Psoas muscle (tissue), 8 donors: Measurements from ENCODE around the gene CARMIL1. TPM values are rescaled to one million over a fixed set of nuclear protein-coding genes. Genes with fewer than 3 reads are reported as not detected.

Experiments used
- ATAC-seq, 4 donors: fragments of 200-7000 bp; cut with Tn5 transposase; one replicate each; pipeline ENCODE4 v1.9.1; 2020; ENCODE audit warnings: moderate library complexity in 3 of 4, mild to moderate bottlenecking in 2 of 4
- DNase-seq, 2 donors: peaks; one replicate each; pipeline ENCODE4 v3.0.0-alpha.2; 2020
- H3K27ac ChIP-seq: fragments of 200-600 bp; one replicate; pipeline ENCODE4 v1.8.0; 2022
- H3K27me3 ChIP-seq, 3 donors: fragments of 200-600 bp in 1 of 3; one replicate each; pipeline versions ENCODE4 v1.6.1 to v1.8.0; 2013 to 2022; ENCODE audit warnings: low read length in 2 of 3, mild to moderate bottlenecking in 2 of 3, moderate library complexity in 1 of 3; ENCODE audit not compliant: insufficient read depth in 3 of 3
- H3K36me3 ChIP-seq, 2 donors: fragments of 200-600 bp in 1 of 2; one replicate each; pipeline versions ENCODE4 v1.6.1 to v1.8.0; 2013 to 2022; ENCODE audit warnings: low read depth in 1 of 2, mild to moderate bottlenecking in 1 of 2, moderate library complexity in 1 of 2; ENCODE audit not compliant: insufficient read depth in 1 of 2
- H3K4me1 ChIP-seq: fragments of 200-600 bp; one replicate; pipeline ENCODE4 v1.8.0; 2022
- H3K4me3 ChIP-seq: fragments of 200-600 bp; one replicate; pipeline ENCODE4 v1.8.0; 2022; ENCODE audit warnings: mild to moderate bottlenecking
- H3K9me3 ChIP-seq: fragments of 200-600 bp; one replicate; pipeline ENCODE4 v1.8.0; 2022
- WGBS, 3 donors: extraction: QIAGEN DNeasy Blood & Tissue Kit; methylation state at CpG; one replicate each; pipeline versions ENCODE4 v1.1.6 to v1.1.7; 2013; 5-methylcytosine and 5-hydroxymethylcytosine counted together
- intact Hi-C, 2 donors: fragments of 100-400 bp; cut with DNase I; formaldehyde crosslinking; loops; one replicate each; pipeline versions ENCODE4 v1.11.0 to v1.14.2; 2022
- polyA plus RNA-seq, 3 donors: library from polyadenylated mRNA; stranded (reverse); fragments of 200-250 nt; gene quantifications; one replicate each; pipeline ENCODE4 v1.2.3, GENCODE V29; 2013
- total RNA-seq, 4 donors: library from RNA; stranded (reverse); fragmentation: NEBNext Ultra II Directional in 2 of 4; extraction: Animal tissue kit (Norgen Biotek cat#: 25700) in 2 of 4; gene quantifications; one replicate each; pipeline versions ENCODE4 v1.2.1 to v1.2.4, GENCODE V29; 2021 to 2023
- TF ChIP-seq, protein P1 (sequence below): fragments of 200-600 bp; IDR thresholded peaks from one replicate; pipeline ENCODE4 v1.8.0; 2022; ENCODE audit warnings: antibody characterized with exemption
- donor health status: healthy with polysubstance abuse.
- donor health status: DM: no; HTN: no; CAD: no; lungs with moderate emphysema.
- donor health status: Bipolar disorder and iron deficiency.
- donor health status: healthy.
- donor health status: DM: yes; HTN: yes; CAD: no.
- donor health status: DM: no; HTN: no; CAD: no.
- donor health status: DM: no; HTN: no; CAD: no.
- donor health status: DM: yes; HTN: yes; CAD: no.

The CARMIL1 gene
- total and polyA plus RNA-seq, 7 donors, result 0.11 to 1.0 (median 0.76) TPM

DNA sequence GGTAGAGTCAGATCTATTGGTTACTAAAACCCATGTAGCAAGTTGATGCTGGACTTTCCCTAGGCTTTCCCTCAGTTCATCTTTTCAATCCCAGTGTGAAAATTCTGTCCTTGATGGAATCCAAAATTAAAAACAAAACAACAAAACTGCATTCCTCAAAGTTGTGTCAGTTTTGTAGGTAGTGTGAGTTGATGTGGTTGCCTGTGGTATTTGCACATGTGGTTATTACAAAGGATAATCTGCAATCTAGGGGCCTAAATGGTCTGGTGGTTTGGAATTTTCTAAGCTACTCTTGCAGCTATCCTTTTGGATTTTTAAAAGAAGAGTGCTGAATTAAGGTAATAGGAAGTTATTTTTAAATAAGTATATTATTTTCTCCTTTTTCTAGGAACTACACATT lies 240.7 kb downstream of the CARMIL1 start:
- no peaks in the 10 kb centered on the region for H3K36me3 ChIP-seq
- ATAC-seq (no peak), DNase-seq (no peak)
- intact Hi-C loops, result no loop called here
- no peaks in the 10 kb centered on the region for H3K27me3 ChIP-seq
- H3K4me3 ChIP-seq, result no peak overlapping the region
- TF ChIP-seq, protein P1, sequence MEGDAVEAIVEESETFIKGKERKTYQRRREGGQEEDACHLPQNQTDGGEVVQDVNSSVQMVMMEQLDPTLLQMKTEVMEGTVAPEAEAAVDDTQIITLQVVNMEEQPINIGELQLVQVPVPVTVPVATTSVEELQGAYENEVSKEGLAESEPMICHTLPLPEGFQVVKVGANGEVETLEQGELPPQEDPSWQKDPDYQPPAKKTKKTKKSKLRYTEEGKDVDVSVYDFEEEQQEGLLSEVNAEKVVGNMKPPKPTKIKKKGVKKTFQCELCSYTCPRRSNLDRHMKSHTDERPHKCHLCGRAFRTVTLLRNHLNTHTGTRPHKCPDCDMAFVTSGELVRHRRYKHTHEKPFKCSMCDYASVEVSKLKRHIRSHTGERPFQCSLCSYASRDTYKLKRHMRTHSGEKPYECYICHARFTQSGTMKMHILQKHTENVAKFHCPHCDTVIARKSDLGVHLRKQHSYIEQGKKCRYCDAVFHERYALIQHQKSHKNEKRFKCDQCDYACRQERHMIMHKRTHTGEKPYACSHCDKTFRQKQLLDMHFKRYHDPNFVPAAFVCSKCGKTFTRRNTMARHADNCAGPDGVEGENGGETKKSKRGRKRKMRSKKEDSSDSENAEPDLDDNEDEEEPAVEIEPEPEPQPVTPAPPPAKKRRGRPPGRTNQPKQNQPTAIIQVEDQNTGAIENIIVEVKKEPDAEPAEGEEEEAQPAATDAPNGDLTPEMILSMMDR, result no peak
- no peaks in the 10 kb centered on the region for H3K4me1 ChIP-seq
- H3K9me3 ChIP-seq, result no peaks in the 10 kb centered on the region
- no peak overlapping the region for H3K27ac ChIP-seq

DNA sequence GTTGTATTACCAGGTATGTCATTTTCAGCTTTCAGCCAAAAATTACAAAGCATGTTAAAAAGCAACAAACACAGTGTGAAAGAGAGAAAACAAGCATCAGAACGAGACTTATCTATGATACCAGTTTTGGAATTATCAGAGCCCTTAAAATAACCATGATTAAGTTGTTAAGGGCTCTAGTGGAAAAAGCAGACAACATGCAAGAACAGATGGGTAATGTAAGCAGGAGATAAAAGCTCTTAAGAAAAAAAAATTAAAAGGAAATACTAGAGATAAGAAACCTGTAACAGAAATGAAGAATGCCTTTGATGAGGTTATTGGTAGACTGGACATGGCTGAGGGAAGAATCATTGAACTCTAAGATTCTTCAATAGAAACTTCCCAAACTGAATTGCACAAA lies 245.4 kb downstream of the CARMIL1 start:
- no peaks in the 10 kb centered on the region for H3K9me3 ChIP-seq
- no peak for ATAC-seq
- 55 to 64% (median 56%) methylated on average over 1 of the region's 1 CpG for whole genome bisulfite sequencing, 3 donors
- TF ChIP-seq, protein P1, result no peak
- H3K4me3 ChIP-seq, result no peak overlapping the region
- intact Hi-C loops, result no loop called here
- no peaks in the 10 kb centered on the region for H3K27me3 ChIP-seq
- no peaks in the 10 kb centered on the region for H3K4me1 ChIP-seq
- no peaks in the 10 kb centered on the region for H3K36me3 ChIP-seq
- no peak for DNase-seq
- no peak overlapping the region for H3K27ac ChIP-seq

DNA sequence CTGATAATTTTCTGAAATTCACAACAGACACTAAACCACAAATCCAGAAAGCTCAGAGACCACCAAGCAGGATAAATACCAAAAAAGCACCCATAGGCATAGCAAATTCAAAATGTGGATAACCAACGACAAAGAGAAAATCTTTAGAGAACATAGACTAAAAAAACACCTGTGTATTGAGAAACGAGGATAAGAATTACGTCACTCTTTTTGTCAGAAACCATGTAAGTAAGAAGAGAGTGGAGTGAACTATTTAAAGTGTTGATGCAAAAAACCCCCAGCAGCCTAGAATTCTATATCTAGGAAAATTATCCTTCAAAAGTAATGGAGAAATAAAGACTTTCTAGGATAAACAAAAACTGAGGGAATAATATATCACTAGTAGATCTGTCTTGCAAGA lies 245.9 kb downstream of the CARMIL1 start:
- H3K4me3 ChIP-seq, result no peak overlapping the region
- H3K9me3 ChIP-seq, result no peaks in the 10 kb centered on the region
- intact Hi-C loops, result no loop called here
- DNase-seq (no peak), ATAC-seq (no peak)
- TF ChIP-seq, protein P1, result no peak
- 50 to 58% (median 58%) methylated on average over 3 of the region's 3 CpGs for WGBS, 3 donors
- H3K4me1 ChIP-seq, result no peaks in the 10 kb centered on the region
- no peaks in the 10 kb centered on the region for H3K36me3 ChIP-seq
- no peak overlapping the region for H3K27ac ChIP-seq
- H3K27me3 ChIP-seq, result no peaks in the 10 kb centered on the region

DNA sequence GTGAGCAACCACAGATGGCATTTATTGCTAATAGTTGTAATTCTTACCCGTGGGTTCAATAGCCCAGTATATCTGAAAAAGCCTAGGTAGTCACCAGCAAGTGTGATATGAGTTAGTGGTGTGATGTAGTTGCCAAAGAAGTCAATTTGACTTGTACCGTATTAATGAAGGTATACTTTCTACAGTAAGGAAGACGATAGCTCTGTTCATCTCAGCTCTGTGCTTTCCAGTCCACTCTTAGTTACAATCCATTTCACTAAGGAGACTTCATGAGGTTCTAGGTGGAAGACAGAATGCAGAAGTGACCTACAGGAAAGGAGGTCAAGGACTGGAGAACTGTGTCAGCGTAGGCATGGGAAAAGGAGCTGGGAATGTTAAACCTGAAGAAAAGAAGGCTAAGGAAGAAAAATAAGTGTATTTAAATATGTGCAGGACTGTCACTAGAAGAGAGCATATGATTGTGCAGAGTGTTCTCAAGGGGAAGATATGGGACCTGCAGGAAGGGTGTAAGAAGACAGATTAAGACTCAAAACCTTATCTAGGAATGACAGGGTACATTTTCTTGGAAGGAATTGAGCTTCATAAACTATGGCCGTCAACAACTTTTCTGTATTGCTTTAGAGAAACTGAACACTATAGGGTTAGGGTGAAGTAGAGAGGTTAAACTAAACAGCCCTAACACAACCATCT lies 255.9 kb downstream of the CARMIL1 start:
- 91 to 92% (median 91%) methylated on average over 5 of the region's 5 CpGs for WGBS, 3 donors

More for the DNA sequence above, 255.9 kb downstream of the CARMIL1 start:
- intact Hi-C loops, result no loop called here
- H3K27me3 ChIP-seq, result no peaks in the 10 kb centered on the region
- TF ChIP-seq, protein P1, result no peak
- no peak overlapping the region for H3K4me3 ChIP-seq
- ATAC-seq (no peak), DNase-seq (no peak)
- no peak overlapping the region for H3K27ac ChIP-seq
- no peaks in the 10 kb centered on the region for H3K9me3 ChIP-seq
- no peaks in the 10 kb centered on the region for H3K4me1 ChIP-seq
- no peaks in the 10 kb centered on the region for H3K36me3 ChIP-seq
